Heart right ventricle (tissue), 16 donors: ENCODE measurements around the gene PCSK6. TPM values are rescaled to one million over a fixed set of nuclear protein-coding genes. Genes with fewer than 3 reads are reported as not detected.

Source experiments
- ATAC-seq, 8 donors: fragments of 200-7000 bp; cut with Tn5 transposase; one replicate each; pipeline ENCODE4 v1.9.1; 2020; ENCODE audit warnings: mild to moderate bottlenecking in 8 of 8, moderate library complexity in 8 of 8, moderate number of reproducible peaks in 1 of 8
- DNase-seq, 2 donors: peaks; one replicate each; pipeline ENCODE4 v3.0.0-alpha.2; 2020
- H3K27ac ChIP-seq, 10 donors: fragments of 200-600 bp; sonication (generic) in 2 of 10; one replicate each; pipeline versions ENCODE4 v1.5.0 to v1.8.0; 2020 to 2022; ENCODE audit warnings: mild to moderate bottlenecking in 3 of 10
- H3K27me3 ChIP-seq, 7 donors: fragments of 200-600 bp; one replicate each; pipeline ENCODE4 v1.8.0; 2021 to 2022; ENCODE audit warnings: mild to moderate bottlenecking in 2 of 7
- H3K36me3 ChIP-seq, 9 donors: fragments of 200-600 bp; sonication (generic) in 1 of 9; one replicate each; pipeline versions ENCODE4 v1.5.0 to v1.8.0; 2020 to 2022; ENCODE audit warnings: mild to moderate bottlenecking in 2 of 9
- H3K4me1 ChIP-seq, 9 donors: fragments of 200-600 bp; sonication (generic) in 1 of 9; one replicate each; pipeline versions ENCODE4 v1.5.0 to v1.8.0; 2020 to 2022; ENCODE audit warnings: mild to moderate bottlenecking in 4 of 9
- H3K4me3 ChIP-seq, 10 donors: fragments of 200-600 bp; sonication (generic) in 2 of 10; one replicate each; pipeline versions ENCODE4 v1.5.0 to v1.8.0; 2020 to 2022; ENCODE audit warnings: mild to moderate bottlenecking in 7 of 10, moderate library complexity in 2 of 10
- H3K9me3 ChIP-seq, 11 donors: fragments of 200-600 bp in 10 of 11; sonication (generic) in 2 of 11; one replicate each; pipeline versions ENCODE4 v1.5.0 to v1.8.0; 2013 to 2022; ENCODE audit warnings: mild to moderate bottlenecking in 2 of 11, control low read depth in 1 of 11, moderate library complexity in 1 of 11
- CTCF ChIP-seq, 9 donors: fragments of 200-600 bp; sonication (generic) in 2 of 9; IDR thresholded peaks; one replicate each; pipeline versions ENCODE4 v1.5.0 to v1.8.0; 2021 to 2022; ENCODE audit warnings: antibody characterized with exemption in 9 of 9, mild to moderate bottlenecking in 5 of 9, moderate library complexity in 1 of 9
- WGBS, 2 donors: extraction: QIAGEN DNeasy Blood & Tissue Kit; methylation state at CpG; one replicate each; pipeline ENCODE4 v1.1.7; 2013; ENCODE audit warnings: inconsistent platforms in 1 of 2; 5-methylcytosine and 5-hydroxymethylcytosine counted together
- intact Hi-C, 10 donors: fragments of 100-400 bp; cut with DNase I; formaldehyde crosslinking; loops; one replicate each; pipeline versions ENCODE4 v1.11.1 to v1.14.2; 2022
- polyA plus RNA-seq, 2 donors: library from polyadenylated mRNA; stranded (reverse); fragments of 200-250 nt; gene quantifications; one replicate each; pipeline ENCODE4 v1.2.3, GENCODE V29; 2013
- total RNA-seq, 10 donors: library from RNA; stranded (reverse); fragmentation: NEBNext Ultra II Directional in 3 of 10; extraction: Animal tissue kit (Norgen Biotek cat#: 25700) in 3 of 10; gene quantifications; one replicate each; pipeline versions ENCODE4 v1.2.1 to v1.2.4, GENCODE V29; 2021 to 2023
- donor health status: Arrhythmogenic right ventricular cardiomyopathy.
- donor health status: ischemic (EF 13 %, LVEDD 7.1; RV severe dilation, severe dysfunction).
- donor health status: healthy with polysubstance abuse.
- donor health status: DM: no; HTN: yes; CAD: no.
- donor health status: DM: no; HTN: no; CAD: no.
- donor health status: ischemic (EF 25% LVEDD 6.9; RV normal size, moderate dysfunction).
- donor health status: ischemic (EF 25% LVEDD 5.7; RV mildly dilated, moderate dysfunction).
- donor health status: healthy.
- donor health status: DM: yes; HTN: yes; CAD: no.
- donor health status: Ischemic cardiomyopathy.
- donor health status: ischemic (EF 35%, LVEDD 5.7; RV mildly dilated, moderate dysfunction).
- donor health status: nonischemic (EF 11% LVEDD 7.7; RV severe dilation, severe dysfunction).
- donor health status: DM: yes; HTN: yes; CAD: no.
- donor health status: PGD.
- donor health status: ischemic (EF 29% LVEDD 5.4; RV normal size, mild dysfunction).
- donor health status: nonischemic (EF 23%, LVEDD 6.1; RV moderate dilation, normal function).

The PCSK6 gene
- total and polyA plus RNA-seq, 12 donors: 4.6 to 34.0 (median 21.7) TPM

- DNase-seq (no peak), ATAC-seq (no peak)
- no peaks in the 10 kb centered on the region for H3K27me3 ChIP-seq
- H3K4me3 ChIP-seq: no peak overlapping the region
- peaks cover 0 to 4% (median 0%) of the 10 kb centered on the region in 9 donors for H3K4me1 ChIP-seq
- no peak overlapping the region for H3K27ac ChIP-seq
- intact Hi-C loops: no loop called here
- H3K9me3 ChIP-seq: no peaks in the 10 kb centered on the region
- H3K36me3 ChIP-seq: peaks cover 0 to 24% (median 0%) of the 10 kb centered on the region in 9 donors
- TF ChIP-seq CTCF (IDR thresholded peaks at IDR 0.05): no peak
- WGBS, 2 donors: 89 to 93% methylated on average over 15 of the region's 15 CpGs
Measured at GRCh38 chr15:101380146-101380545, 109.4 kb downstream of the PCSK6 start.

- intact Hi-C loops: loop anchor here in 1 of 10 donors (10.0 kb wide), 1 partner anchor 115 kb away; no protein-coding TSS in a partner anchor
- WGBS, 2 donors: 86 to 88% methylated on average over 15 of the region's 15 CpGs
- H3K36me3 ChIP-seq: peaks cover 0 to 24% (median 0%) of the 10 kb centered on the region in 9 donors
Measured at GRCh38 chr15:101379647-101380046, 109.9 kb downstream of the PCSK6 start.

GRCh38 chr15:101378879-101379278, 110.6 kb downstream of the PCSK6 start:
- DNase-seq (no peak), ATAC-seq (no peak)
- WGBS, 2 donors: 87 to 98% methylated on average over 13 of the region's 13 CpGs
- Histone ChIP-seq H3K9me3 (no peaks in the 10 kb centered on the region), H3K27me3 (no peaks in the 10 kb centered on the region), H3K27ac (no peak overlapping the region), H3K4me3 (no peak overlapping the region), H3K36me3 (peaks cover 0 to 24% (median 0%) of the 10 kb centered on the region in 9 donors), H3K4me1 (peaks cover 0 to 4% (median 0%) of the 10 kb centered on the region in 9 donors)
- TF ChIP-seq CTCF (IDR thresholded peaks at IDR 0.05): no peak
- intact Hi-C loops: loop anchor here in 1 of 10 donors (10.0 kb wide), 1 partner anchor 116 kb away; no protein-coding TSS in a partner anchor

More at GRCh38 chr15:101379647-101380046, 109.9 kb downstream of the PCSK6 start:
- no peak for ATAC-seq
- no peak for TF ChIP-seq CTCF (IDR thresholded peaks at IDR 0.05)
- H3K27ac ChIP-seq: no peak overlapping the region
- no peak overlapping the region for H3K4me3 ChIP-seq
- H3K9me3 ChIP-seq: no peaks in the 10 kb centered on the region
- no peak for DNase-seq
- H3K4me1 ChIP-seq: peaks cover 0 to 4% (median 0%) of the 10 kb centered on the region in 9 donors
- H3K27me3 ChIP-seq: no peaks in the 10 kb centered on the region

- H3K4me3 ChIP-seq: no peak overlapping the region
- H3K4me1 ChIP-seq: peaks cover 0 to 4% (median 0%) of the 10 kb centered on the region in 9 donors
- TF ChIP-seq CTCF (IDR thresholded peaks at IDR 0.05): no peak
- H3K9me3 ChIP-seq: no peaks in the 10 kb centered on the region
- 74 to 82% methylated on average over 10 of the region's 10 CpGs for WGBS, 2 donors
- ATAC-seq (peak in 1 of 8 donors; percentile 6), DNase-seq (no peak)
- H3K27ac ChIP-seq: no peak overlapping the region
- H3K27me3 ChIP-seq: no peaks in the 10 kb centered on the region
- intact Hi-C loops: loop anchor here in 1 of 10 donors (10.0 kb wide), 1 partner anchor 117 kb away; no protein-coding TSS in a partner anchor
- H3K36me3 ChIP-seq: peaks cover 0 to 24% (median 0%) of the 10 kb centered on the region in 9 donors
Measured at GRCh38 chr15:101378171-101378755, 111.2 kb downstream of the PCSK6 start.
